ENCODE results near the gene RFXANK.

GRCh38 chr19:19154768-19155494 is 37.1 kb upstream of the RFXANK start:
- TF ChIP-seq CTCF (IDR thresholded peaks at IDR 0.05; ENCODE audit: borderline replicate concordance, extremely low read depth, low read length, poor library complexity, severe bottlenecking): no peak
- no peak for TF ChIP-seq EZH2 (IDR thresholded peaks at IDR 0.05; ENCODE audit: borderline replicate concordance, low read depth, low read length, severe bottlenecking)
